Neural cell (in vitro differentiated cells): ENCODE measurements around the gene ADSL.

Source experiments
- CTCF ChIP-seq: fragments of 450-650 bp; IDR thresholded peaks from 2 replicates; pipeline ENCODE4 v1.5.1; 2014; ENCODE audit warnings: antibody characterized with exemption, mild to moderate bottlenecking, moderate library complexity; ENCODE audit not compliant: poor library complexity, severe bottlenecking
- EP300 ChIP-seq: fragments of 450-650 bp; conservative IDR thresholded peaks from 2 replicates; pipeline ENCODE4 v1.6.1; 2014; ENCODE audit warnings: antibody characterized with exemption, mild to moderate bottlenecking, moderate library complexity; ENCODE audit not compliant: poor library complexity, severe bottlenecking
- EZH2 ChIP-seq: fragments of 200-600, 300-800 bp; shearing (Covaris generic), sonication (generic); IDR thresholded peaks from 2 replicates; pipeline ENCODE4 v1.6.1; 2014; ENCODE audit warnings: antibody characterized with exemption, low read length, borderline replicate concordance, mild to moderate bottlenecking; ENCODE audit not compliant: insufficient read depth, poor library complexity, severe bottlenecking
- POLR2AphosphoS5 ChIP-seq: IDR thresholded peaks from 2 replicates; pipeline ENCODE4 v1.6.1; 2012
- SMC3 ChIP-seq: fragments of 450-650 bp; conservative IDR thresholded peaks from 2 replicates; pipeline ENCODE4 v1.6.1; 2014; ENCODE audit warnings: antibody characterized with exemption, mild to moderate bottlenecking, moderate library complexity; ENCODE audit not compliant: poor library complexity
- TAF1 ChIP-seq: IDR thresholded peaks from 2 replicates; pipeline ENCODE4 v1.6.1; 2012; ENCODE audit warnings: low read depth

DNA sequence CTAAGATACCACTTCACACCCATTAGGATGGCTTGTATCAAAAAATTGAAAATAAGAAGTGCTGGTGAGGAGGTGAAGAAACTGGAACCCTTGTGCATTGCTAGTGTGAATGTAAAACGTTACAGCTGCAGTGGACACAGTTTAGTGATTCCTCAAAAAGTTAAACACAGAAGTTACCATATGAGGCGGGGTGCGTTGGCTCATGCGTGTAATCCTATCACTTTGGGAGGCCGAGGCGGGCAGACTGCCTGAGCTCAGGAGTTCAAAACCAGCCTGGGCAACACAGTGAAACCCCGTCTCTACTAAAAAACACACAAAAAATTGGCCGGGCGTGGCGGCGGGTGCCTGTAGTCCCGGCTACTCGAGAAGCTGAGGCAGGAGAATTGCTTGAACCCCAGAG lies 67.6 kb downstream of the ADSL start:
- TF ChIP-seq CTCF: no peak
- no peak for TF ChIP-seq EZH2
- no peak for TF ChIP-seq SMC3
- no peak for TF ChIP-seq TAF1
- TF ChIP-seq EP300: no peak
- TF ChIP-seq POLR2AphosphoS5: no peak
